T-cell (primary cell): ENCODE measurements around the gene NSF. TPM values are rescaled to one million over a fixed set of nuclear protein-coding genes. Genes with fewer than 3 reads are reported as not detected.
"Not testable (repeated sequence)": the region's sequence is repeated elsewhere in the genome, so short reads cannot be mapped to it uniquely, and the experiment has no call there.

Source experiments
- ATAC-seq, 4 experiments: fragments of 200-7000 bp in 3 of 4; fragments of 150-1000 bp in 1 of 4; cut with Tn5 transposase; replicated peaks in 1 of 4; 1 replicate in 3 of 4; 2 replicates in 1 of 4; pipeline ENCODE4 v1.10.0; 2021; ENCODE audit warnings: moderate library complexity in 3 of 4, mild to moderate bottlenecking in 2 of 4, moderate number of reproducible peaks in 1 of 4
- CTCF ChIA-PET, 2 donors: fragments of 300-600 bp; sonication (Branson Sonifier 250); formaldehyde crosslinking; loops; one replicate each; lab custom pipeline; 2022; ENCODE audit warnings: antibody characterized with exemption in 2 of 2; lab: Charles Lee
- POLR2A ChIA-PET, 2 donors: fragments of 300-600 bp; sonication (Branson Sonifier 250); formaldehyde crosslinking; loops; one replicate each; lab custom pipeline; 2022; ENCODE audit warnings: antibody characterized with exemption in 2 of 2; lab: Charles Lee
- DNase-seq, 35 experiments: peaks; one replicate each; pipeline versions ENCODE4 v3.0.0 to v3.0.0-alpha.2; 2013 to 2023
- H3K27ac ChIP-seq: one replicate; pipeline ENCODE4 v1.5.1; 2013; ENCODE audit warnings: low read length
- H3K27me3 ChIP-seq, 2 experiments: replicated peaks in 1 of 2; 1 replicate in 1 of 2; 2 replicates in 1 of 2; pipeline versions ENCODE4 v1.6.1 to v1.7.0; 2013; ENCODE audit warnings: low read length in 1 of 2, mixed read lengths in 1 of 2; ENCODE audit not compliant: control insufficient read depth in 2 of 2, insufficient read depth in 2 of 2; ENCODE audit errors: extremely low read depth in 1 of 2
- H3K36me3 ChIP-seq, 2 donors: 1 replicate in 1 of 2; 2 replicates in 1 of 2; pipeline versions ENCODE4 v1.6.1 to v1.7.0; 2013; ENCODE audit warnings: low read length in 1 of 2; ENCODE audit not compliant: control insufficient read depth in 2 of 2, insufficient read depth in 1 of 2; ENCODE audit errors: extremely low read depth in 1 of 2
- H3K4me1 ChIP-seq, 2 experiments: 1 replicate in 1 of 2; 2 replicates in 1 of 2; pipeline versions ENCODE4 v1.6.1 to v1.7.0; 2013; ENCODE audit warnings: low read length in 2 of 2, mixed read lengths in 1 of 2; ENCODE audit not compliant: insufficient read depth in 2 of 2, control insufficient read depth in 1 of 2; ENCODE audit errors: extremely low read depth in 1 of 2
- H3K4me3 ChIP-seq, 2 donors: 1 replicate in 1 of 2; 2 replicates in 1 of 2; pipeline versions ENCODE4 v1.5.1 to v1.7.0; 2013; ENCODE audit warnings: mild to moderate bottlenecking in 2 of 2, low read length in 1 of 2, moderate library complexity in 1 of 2; ENCODE audit not compliant: control insufficient read depth in 1 of 2; ENCODE audit errors: extremely low read depth in 1 of 2
- H3K9me3 ChIP-seq: 2 replicates; pipeline ENCODE4 v1.7.0; 2013
- H3K27ac Mint-ChIP-seq, 2 donors: one replicate each; pipeline ENCODE4 v1.8.0; 2020 to 2021; ENCODE audit warnings: mild to moderate bottlenecking in 2 of 2, mixed read lengths in 2 of 2
- H3K27me3 Mint-ChIP-seq, 2 donors: one replicate each; pipeline ENCODE4 v1.8.0; 2021 to 2022; ENCODE audit warnings: mixed read lengths in 2 of 2
- H3K36me3 Mint-ChIP-seq: one replicate; pipeline ENCODE4 v1.8.0; 2021; ENCODE audit warnings: mixed read lengths
- H3K4me1 Mint-ChIP-seq, 3 donors: one replicate each; pipeline ENCODE4 v1.8.0; 2020 to 2022; ENCODE audit warnings: mixed read lengths in 3 of 3, mild to moderate bottlenecking in 1 of 3
- H3K4me3 Mint-ChIP-seq, 3 donors: one replicate each; pipeline ENCODE4 v1.8.0; 2020 to 2022; ENCODE audit warnings: mild to moderate bottlenecking in 3 of 3, mixed read lengths in 3 of 3, moderate library complexity in 3 of 3
- H3K9me3 Mint-ChIP-seq, 3 donors: one replicate each; pipeline ENCODE4 v1.8.0; 2020 to 2022; ENCODE audit warnings: mixed read lengths in 3 of 3
- WGBS: methylation state at CpG from one replicate; pipeline ENCODE4 v1.1.5; 2013; ENCODE audit warnings: missing lambda C conversion rate; ENCODE audit not compliant: insufficient coverage; 5-methylcytosine and 5-hydroxymethylcytosine counted together
- total RNA-seq, 35 experiments: library from RNA in 6 of 35; stranded (reverse) in 6 of 35; fragments of 120-200 nt in 1 of 35; gene quantifications; one replicate each; pipeline versions ENCODE4 v1.2.1 to v1.2.4 and lab custom pipeline; 2013 to 2026

NSF gene
- total RNA-seq, 5 donors from 2014 or later (not counting 1 experiment from before 2014, with no cell fraction given), result 33.1 to 54.8 (median 43.2) TPM

DNA sequence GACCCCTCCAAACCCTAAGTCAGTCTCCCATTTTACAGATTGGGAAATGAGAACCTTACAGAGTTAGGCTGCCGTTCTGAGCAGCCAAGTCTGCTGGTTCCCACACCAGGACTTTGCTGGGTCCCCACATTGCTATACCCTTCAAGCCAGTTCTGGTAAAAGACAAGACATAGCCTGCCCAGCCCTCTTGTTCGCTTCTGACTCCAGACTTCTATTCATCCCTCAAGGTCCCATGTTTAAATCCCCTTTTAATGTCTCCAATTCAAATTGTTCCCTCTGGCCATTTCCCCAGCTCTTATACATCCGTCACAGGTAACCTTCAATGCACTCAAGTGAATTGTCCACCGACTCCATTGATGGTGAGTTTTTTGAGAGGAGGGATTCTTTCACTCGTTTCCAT, 197.8 kb downstream of the NSF start:
- H3K9me3 Mint-ChIP-seq, result no peaks in the 10 kb centered on the region
- Histone ChIP-seq H3K4me3 (no peak overlapping the region), H3K27me3 (peaks cover 0 to 26% of the 10 kb centered on the region in 2 experiments), H3K4me1 (no peaks in the 10 kb centered on the region), H3K9me3 (no peaks in the 10 kb centered on the region), H3K27ac (no peak overlapping the region), H3K36me3 (no peaks in the 10 kb centered on the region)
- 88% methylated on average over 2 of the region's 5 CpGs for WGBS
- CTCF ChIA-PET, result interaction anchor here in 1 of 2 donors (0.6 kb wide), 1 partner anchor 11 kb away, joined by 12 read pairs; no protein-coding TSS in a partner anchor
- H3K27ac Mint-ChIP-seq, result no peak overlapping the region
- no peaks in the 10 kb centered on the region for H3K36me3 Mint-ChIP-seq
- H3K4me3 Mint-ChIP-seq, result no peak overlapping the region
- ATAC-seq, result no peak
- H3K27me3 Mint-ChIP-seq, result peaks cover 20 to 33% of the 10 kb centered on the region in 2 donors
- POLR2A ChIA-PET, result no interaction called here
- no peaks in the 10 kb centered on the region for H3K4me1 Mint-ChIP-seq
- DNase-seq, result no peak

DNA sequence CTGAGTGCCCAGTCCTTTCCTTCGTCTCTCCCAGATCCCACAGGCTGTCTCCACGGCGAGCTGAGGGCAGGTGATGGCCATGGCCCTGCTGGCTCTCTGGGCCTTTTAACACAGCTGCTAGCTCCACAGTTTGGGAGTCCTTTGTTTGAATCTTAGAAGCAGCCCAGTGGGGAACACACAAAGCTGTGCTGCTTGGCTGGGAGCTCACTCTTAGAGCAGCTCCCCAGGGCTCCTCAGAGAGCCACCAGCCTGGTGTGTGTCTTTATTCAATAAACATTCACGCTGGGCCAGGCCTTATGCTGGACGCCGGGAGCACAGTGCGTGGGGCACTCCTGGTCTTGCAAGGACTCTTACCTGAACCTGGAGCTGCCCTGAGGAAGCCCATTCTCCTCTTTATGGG, 198.3 kb downstream of the NSF start:
- Mint-ChIP-seq H3K4me3 (no peak overlapping the region), H3K36me3 (no peaks in the 10 kb centered on the region), H3K4me1 (no peaks in the 10 kb centered on the region), H3K9me3 (no peaks in the 10 kb centered on the region), H3K27ac (no peak overlapping the region), H3K27me3 (peaks cover 22 to 36% of the 10 kb centered on the region in 2 donors)
- no peak overlapping the region for H3K27ac ChIP-seq
- H3K36me3 ChIP-seq, result no peaks in the 10 kb centered on the region
- ATAC-seq (no peak), DNase-seq (no peak)
- H3K9me3 ChIP-seq, result no peaks in the 10 kb centered on the region
- H3K4me1 ChIP-seq, result no peaks in the 10 kb centered on the region
- WGBS, result 83% methylated on average over 7 of the region's 7 CpGs
- no peak overlapping the region for H3K4me3 ChIP-seq
- ChIA-PET POLR2A (no interaction called here), CTCF (no interaction called here)
- peaks cover 0 to 31% of the 10 kb centered on the region in 2 experiments for H3K27me3 ChIP-seq

DNA sequence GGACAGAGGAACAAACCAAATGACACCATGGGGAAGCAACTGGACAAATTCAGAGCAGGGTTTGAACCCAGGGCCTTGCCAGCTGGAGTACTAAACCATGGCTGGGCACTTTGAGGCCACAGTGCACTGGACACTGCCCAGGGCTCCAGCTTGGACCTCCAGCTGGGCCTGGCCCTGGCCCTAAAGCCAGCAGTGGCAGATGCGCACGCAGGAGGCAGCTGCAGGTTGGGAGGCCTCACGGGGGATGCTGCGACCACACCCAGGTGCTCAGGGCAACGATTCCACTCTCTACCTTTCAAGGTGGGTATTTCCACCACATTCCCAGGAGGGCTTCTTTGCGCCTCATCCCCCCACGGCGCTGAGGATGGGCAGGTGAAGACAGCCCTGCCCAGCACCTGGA, 199.1 kb downstream of the NSF start:
- ATAC-seq, result no peak
- Mint-ChIP-seq H3K9me3 (no peaks in the 10 kb centered on the region), H3K4me1 (no peaks in the 10 kb centered on the region), H3K4me3 (no peak overlapping the region), H3K27me3 (peaks cover 23 to 35% of the 10 kb centered on the region in 2 donors), H3K36me3 (no peaks in the 10 kb centered on the region), H3K27ac (no peak overlapping the region)
- H3K27ac ChIP-seq, result no peak overlapping the region
- H3K4me3 ChIP-seq, result no peak overlapping the region
- ChIA-PET POLR2A (no interaction called here), CTCF (no interaction called here)
- H3K4me1 ChIP-seq, result no peaks in the 10 kb centered on the region
- H3K9me3 ChIP-seq, result no peaks in the 10 kb centered on the region
- H3K36me3 ChIP-seq, result no peaks in the 10 kb centered on the region
- peaks cover 2 to 36% of the 10 kb centered on the region in 2 experiments for H3K27me3 ChIP-seq
- DNase-seq, result no peak
- WGBS, result 79% methylated on average over 7 of the region's 8 CpGs

DNA sequence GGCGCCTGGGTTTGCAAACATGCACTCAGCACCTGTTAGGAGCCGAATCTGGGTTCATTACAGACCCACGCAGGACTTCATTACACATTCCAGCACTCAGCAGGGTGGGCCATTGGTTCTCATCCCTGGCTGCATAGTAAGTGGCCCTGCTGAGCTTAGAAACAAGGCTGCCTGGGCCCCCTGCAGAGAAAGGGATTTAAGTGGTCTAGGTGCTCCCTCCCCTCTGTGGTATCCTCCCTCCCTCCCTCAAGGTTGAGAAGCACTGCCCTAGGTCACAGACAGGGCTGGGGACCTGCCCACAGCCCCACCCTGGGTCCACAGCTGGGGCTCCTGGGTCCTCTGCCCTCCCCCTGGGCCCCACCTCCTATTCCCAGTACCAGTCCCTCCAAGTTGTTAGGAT, 199.7 kb downstream of the NSF start:
- Histone ChIP-seq H3K9me3 (no peaks in the 10 kb centered on the region), H3K36me3 (no peaks in the 10 kb centered on the region), H3K4me3 (no peak overlapping the region), H3K4me1 (no peaks in the 10 kb centered on the region), H3K27ac (no peak overlapping the region), H3K27me3 (peaks cover 2 to 41% of the 10 kb centered on the region in 2 experiments)
- WGBS, result 73% methylated on average over 2 of the region's 3 CpGs
- Mint-ChIP-seq H3K27me3 (peaks cover 20 to 32% of the 10 kb centered on the region in 2 donors), H3K27ac (no peak overlapping the region), H3K4me3 (no peak overlapping the region), H3K4me1 (no peaks in the 10 kb centered on the region), H3K9me3 (no peaks in the 10 kb centered on the region), H3K36me3 (no peaks in the 10 kb centered on the region)
- DNase-seq, result no peak
- ATAC-seq, result no peak
- CTCF ChIA-PET, result no interaction called here
- POLR2A ChIA-PET, result no interaction called here

DNA sequence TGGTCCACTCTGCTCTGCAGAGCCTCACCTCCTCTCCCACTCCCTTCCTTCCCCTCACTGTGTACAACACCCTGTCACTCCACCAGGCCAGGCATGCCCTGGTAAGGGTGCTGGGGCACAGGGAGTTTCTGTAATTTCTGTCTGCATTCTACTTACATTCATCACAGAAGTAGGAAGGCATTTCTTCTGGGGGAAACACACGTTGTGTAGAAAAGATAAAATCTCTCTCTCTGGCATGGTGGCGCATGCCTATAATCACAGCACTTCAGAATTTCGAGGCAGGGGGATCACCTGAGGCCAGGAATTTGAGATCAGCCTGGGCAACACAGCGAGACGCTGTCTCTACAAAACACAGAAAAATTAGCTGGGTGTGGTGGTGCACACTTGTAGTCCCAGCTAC, 201.1 kb downstream of the NSF start:
- H3K4me1 ChIP-seq, result no peaks in the 10 kb centered on the region
- Mint-ChIP-seq H3K27me3 (peaks cover 28 to 41% of the 10 kb centered on the region in 2 donors), H3K4me1 (no peaks in the 10 kb centered on the region), H3K36me3 (no peaks in the 10 kb centered on the region), H3K9me3 (no peaks in the 10 kb centered on the region), H3K27ac (no peak overlapping the region), H3K4me3 (no peak overlapping the region)
- WGBS, result 100% methylated on average over 2 of the region's 5 CpGs
- CTCF ChIA-PET, result no interaction called here
- H3K9me3 ChIP-seq, result no peaks in the 10 kb centered on the region
- ATAC-seq (no peak), DNase-seq (no peak)
- H3K27me3 ChIP-seq, result peaks cover 2 to 47% of the 10 kb centered on the region in 2 experiments
- POLR2A ChIA-PET, result no interaction called here
- H3K36me3 ChIP-seq, result no peaks in the 10 kb centered on the region
- no peak overlapping the region for H3K27ac ChIP-seq
- no peak overlapping the region for H3K4me3 ChIP-seq

DNA sequence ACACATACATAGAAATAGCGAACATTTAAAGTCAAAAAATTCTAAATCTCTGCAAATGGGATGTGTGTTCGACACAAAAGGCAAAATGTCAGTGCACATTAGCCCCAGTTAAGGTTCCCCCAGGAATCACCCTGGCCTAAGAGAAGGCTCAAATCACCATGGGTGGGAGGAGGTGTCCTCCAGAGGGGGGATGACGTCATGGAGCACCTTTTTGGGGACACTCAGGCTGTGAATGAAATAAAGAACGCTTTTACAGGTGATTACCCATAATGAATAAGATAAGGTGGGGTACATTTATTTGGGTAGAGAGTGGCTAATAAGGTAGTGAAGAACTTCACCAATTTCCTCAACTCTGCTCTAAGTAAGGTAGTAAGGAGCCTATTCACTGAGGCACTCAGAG, 201.6 kb downstream of the NSF start:
- Histone ChIP-seq H3K27ac (no peak overlapping the region), H3K27me3 (peaks cover 2 to 49% of the 10 kb centered on the region in 2 experiments), H3K4me3 (no peak overlapping the region), H3K36me3 (no peaks in the 10 kb centered on the region), H3K9me3 (no peaks in the 10 kb centered on the region), H3K4me1 (no peaks in the 10 kb centered on the region)
- peaks cover 28 to 41% of the 10 kb centered on the region in 2 donors for H3K27me3 Mint-ChIP-seq
- H3K4me1 Mint-ChIP-seq, result no peaks in the 10 kb centered on the region
- H3K4me3 Mint-ChIP-seq, result no peak overlapping the region
- 71% methylated on average over 2 of the region's 4 CpGs for WGBS
- ChIA-PET CTCF (no interaction called here), POLR2A (no interaction called here)
- ATAC-seq (no peak), DNase-seq (no peak)
- no peak overlapping the region for H3K27ac Mint-ChIP-seq
- H3K36me3 Mint-ChIP-seq, result no peaks in the 10 kb centered on the region
- no peaks in the 10 kb centered on the region for H3K9me3 Mint-ChIP-seq

DNA sequence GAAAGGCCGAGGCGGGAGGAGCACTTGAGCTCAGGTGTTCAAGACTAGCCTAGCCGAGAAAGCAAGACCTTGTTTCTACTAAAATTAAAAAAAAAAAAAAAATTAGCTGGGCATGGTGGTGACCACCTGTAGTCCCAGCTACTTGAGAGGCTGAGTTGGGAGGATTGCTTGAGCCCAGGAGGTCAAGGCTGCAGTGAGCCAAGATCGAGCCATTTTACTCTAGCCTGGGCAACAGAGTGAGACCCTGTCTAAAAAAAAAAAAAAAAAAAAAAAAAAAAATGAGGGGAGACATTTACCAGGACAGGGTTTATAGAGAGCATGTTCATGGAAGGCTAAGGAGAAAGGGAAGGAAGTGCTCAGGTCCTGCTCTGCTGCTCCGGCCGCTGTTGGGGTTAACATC, 202.6 kb downstream of the NSF start:
- not testable (repeated sequence) for H3K4me1 ChIP-seq, H3K4me1 Mint-ChIP-seq, ATAC-seq, H3K4me3 ChIP-seq, H3K36me3 ChIP-seq, H3K27ac ChIP-seq, H3K4me3 Mint-ChIP-seq, H3K36me3 Mint-ChIP-seq, H3K27ac Mint-ChIP-seq, DNase-seq, H3K9me3 Mint-ChIP-seq, H3K9me3 ChIP-seq
- H3K27me3 ChIP-seq, result peaks cover 2 to 49% of the 10 kb centered on the region in 2 experiments
- WGBS, result 83% methylated on average over 1 of the region's 6 CpGs
- POLR2A ChIA-PET, result interaction anchor here in 1 of 2 donors (0.6 kb wide), 1 partner anchor 12 kb away, joined by 3 read pairs; no protein-coding TSS in a partner anchor
- CTCF ChIA-PET, result interaction anchor here in 1 of 2 donors (0.7 kb wide), 1 partner anchor 38 kb away, joined by 3 read pairs; no protein-coding TSS in a partner anchor
- peaks cover 28 to 41% of the 10 kb centered on the region in 2 donors for H3K27me3 Mint-ChIP-seq
